SK-N-SH (cell line): Measurements from ENCODE around the gene TCF23.

Source experiments
- GABPA ChIP-seq: IDR thresholded peaks from 2 replicates; pipeline ENCODE4 v1.4.0; 2012; ENCODE audit warnings: low read depth, mild to moderate bottlenecking
- IRF3 ChIP-seq: fragments of 150-350 bp; IDR thresholded peaks from 2 replicates; pipeline ENCODE4 v1.6.1; 2016; ENCODE audit warnings: mild to moderate bottlenecking, low read depth, low read length

DNA sequence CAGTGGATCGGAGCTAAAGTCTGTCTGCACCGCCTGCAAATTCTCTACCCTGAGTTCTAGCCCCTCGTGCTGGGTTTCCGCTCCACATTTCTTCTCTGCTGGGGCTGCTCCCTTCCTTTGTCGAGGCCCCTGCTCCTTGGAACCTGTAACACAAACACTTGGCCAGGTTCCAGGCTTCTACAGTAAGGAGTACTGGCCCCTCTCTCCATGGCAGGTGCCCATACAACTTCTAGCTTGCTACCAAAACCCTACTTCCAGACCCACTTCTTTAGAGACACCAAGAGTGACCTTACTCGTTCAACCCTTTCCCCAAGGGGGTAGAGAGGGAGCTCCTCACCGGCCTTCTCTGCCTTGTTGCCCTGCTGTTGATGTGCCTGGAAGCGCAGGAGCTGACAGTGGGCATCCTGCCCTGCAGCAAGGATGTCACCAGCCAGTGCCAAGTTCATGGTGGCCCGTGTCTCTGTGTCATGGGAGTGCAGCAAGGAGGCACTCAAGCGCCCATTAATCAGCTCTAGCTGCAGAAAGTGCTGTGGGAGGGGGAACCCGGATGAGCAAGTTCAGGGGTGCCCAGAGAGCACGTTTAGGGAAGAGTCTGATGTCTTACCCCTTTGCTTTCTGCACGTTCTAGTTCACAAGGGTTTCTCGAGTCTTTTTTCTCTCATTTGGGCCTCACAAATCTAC lies 15.5 kb upstream of the TCF23 start:
- TF ChIP-seq IRF3 (no peak), GABPA (no peak)
